ENCODE measurements around the gene SP110.
"Not testable (repeated sequence)": the region's sequence is repeated elsewhere in the genome, so short reads cannot be mapped to it uniquely, and the experiment has no call there.

SP110 gene

DNA sequence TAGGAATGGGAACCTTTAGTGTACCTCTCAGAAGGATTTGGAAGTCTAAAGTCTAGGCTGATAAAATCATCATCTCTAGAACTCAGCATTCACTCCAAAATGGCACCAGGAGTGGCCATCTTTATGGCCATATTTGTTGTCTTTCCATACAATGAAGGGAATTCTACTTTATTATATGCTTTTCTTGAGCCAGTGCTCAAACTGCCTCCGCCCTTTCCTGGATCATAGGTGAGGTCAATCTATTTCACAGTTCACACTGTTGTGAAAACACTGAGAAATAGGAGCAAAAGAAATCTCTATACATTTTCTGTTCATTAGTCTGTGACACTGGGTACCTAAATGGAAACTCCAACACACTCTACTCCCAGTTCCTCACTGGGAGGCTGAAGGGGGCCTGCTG, 55.6 kb downstream of the SP110 start:
- no peak for DNase-seq

DNA sequence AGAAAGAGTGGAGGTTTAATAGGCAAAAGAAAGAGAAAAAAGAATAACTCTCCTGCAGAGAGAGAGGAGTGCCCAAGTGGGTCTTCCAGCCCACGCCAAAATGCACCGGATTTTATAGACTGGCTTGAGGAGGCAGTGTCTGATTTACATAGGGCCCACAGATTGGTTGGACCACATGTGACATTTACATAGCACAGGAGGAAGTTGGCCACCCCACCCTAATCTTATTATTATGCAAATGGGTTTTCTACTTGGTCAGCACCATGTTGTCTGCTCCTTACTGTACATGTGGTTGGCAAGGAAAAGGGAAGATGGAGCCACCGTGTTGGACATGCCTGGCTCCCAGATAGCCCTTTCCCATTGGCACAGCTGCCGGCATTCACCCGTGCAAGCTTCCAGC, 56.8 kb downstream of the SP110 start:
- DNase-seq: no peak

DNA sequence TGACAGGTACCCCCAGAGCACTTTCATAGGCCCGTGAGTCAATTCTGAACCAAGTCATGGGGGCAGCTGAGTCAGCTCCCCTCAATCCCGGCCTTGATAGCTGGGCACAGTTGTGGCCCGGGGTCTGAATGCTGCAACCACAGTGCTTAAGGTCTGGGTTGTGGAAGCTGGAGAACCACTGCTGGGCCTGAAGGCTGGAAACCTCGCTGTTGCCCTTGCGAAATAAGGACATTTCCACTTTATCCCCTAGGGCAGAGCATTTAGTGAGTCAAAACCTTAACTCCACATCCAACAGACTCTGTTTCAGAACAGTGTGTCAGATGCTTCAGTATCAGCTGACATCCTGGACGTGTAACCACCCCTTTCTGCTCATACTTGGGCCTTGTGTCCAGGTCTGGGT, 58.6 kb downstream of the SP110 start:
- peak; percentile 23 for DNase-seq

DNA sequence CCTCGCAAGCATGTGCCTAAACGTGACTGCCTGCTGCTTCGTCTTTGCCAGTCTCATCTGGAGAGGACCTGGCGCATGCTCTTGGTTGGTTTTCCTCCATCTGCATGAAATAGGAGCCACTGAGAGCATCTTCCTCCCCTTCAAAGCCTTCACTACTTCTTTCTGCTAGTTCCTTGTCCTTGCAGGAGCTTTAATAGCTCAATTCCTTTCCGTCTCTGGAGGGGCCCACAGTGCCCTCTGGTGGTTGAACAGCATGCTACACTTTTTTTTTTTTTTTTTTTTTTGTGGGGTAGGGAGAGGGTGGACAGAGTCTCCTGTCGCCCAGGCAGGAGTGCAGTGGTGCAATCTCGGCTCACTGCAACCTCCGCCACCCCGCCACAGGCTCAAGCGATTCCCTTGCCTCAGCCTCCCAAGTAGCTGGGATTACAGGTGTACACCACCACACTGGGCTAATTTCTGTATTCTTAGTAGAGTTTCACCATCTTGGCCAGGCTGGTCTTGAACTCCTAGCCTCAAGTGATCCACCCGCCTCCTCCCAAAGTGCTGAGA, 59.6 kb downstream of the SP110 start:
- no peak for DNase-seq

DNA sequence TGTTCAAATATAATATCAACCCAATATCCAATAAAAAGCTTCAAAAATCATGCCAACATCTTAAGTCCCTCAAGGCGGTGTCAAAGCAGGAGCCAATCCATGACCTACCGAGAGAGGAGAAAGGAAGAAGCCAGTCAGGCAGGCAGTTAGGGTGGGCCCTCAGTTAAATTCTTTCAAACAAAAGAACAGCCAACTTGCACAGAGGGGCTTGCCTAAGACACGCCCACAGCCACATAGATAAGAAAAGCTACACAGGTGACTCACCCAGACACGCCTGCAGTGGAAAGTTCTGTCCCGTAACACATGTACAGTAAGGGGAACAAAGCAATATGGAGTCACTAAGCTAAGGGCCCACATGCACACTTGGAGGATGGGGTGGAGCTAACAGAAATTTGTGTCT, 61.3 kb downstream of the SP110 start:
- no peak for DNase-seq

DNA sequence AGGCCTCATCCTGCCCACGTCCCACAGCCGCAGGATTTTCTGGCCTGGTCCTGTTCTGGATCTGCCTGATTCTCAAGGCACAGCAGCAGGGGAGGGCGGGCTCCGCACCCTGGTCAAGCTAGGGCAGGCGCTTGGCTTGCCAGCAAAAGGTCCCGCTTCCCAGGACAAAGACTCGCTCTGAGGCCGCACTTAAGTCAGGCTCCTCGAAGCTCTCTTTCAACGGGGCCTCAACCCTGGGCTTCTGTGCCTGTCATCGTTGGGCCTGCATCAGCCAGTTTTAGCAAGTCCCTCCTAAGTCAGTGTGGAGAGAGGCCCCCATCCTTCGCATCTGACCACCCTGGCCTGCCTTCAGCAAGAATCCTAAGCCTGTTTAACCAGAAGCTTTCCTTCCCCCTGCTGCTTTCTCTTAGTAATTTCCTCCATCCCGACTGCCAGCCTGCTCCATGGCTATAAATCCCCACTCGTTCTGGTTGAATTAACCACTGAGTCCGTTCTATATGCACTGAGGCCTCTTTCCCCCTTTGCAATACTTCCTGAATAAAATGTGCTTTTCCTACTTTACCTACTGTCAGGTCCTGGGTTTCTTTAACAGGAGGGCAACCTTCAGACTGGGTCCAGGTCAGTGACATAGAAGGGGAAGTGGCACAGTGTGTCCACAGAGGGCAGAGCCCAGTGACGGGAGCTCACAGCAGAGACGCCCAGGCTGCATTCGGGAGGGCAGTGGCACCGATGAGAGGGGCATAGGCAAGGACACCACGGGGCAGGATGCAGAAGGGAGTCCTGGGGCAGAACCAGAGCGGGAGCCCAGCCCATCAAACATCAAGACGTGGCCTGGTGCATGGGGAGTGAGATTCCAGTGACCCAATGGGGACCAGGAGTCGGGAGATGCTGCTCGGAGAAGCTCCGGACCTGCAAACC, 62.7 kb downstream of the SP110 start:
- DNase-seq: no peak

DNA sequence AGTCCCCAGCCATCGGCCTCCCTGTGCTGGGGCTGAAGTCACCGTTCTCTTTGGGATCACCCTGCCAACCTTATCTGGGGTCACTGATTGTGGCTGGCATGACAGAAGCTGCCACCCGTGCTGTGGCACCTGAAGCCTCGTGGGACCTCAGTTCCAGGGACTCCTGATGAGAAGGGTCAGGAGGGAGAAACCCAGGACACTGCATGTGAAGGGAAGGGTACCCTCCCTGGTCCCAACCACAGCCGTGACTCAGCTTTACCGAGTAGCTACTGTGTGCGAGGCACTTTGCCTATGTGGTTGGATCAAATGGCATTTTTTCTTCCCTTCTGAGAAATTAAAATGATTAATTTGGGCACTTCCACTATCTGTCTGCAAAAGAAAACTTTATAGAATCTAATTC, 64.4 kb downstream of the SP110 start:
- DNase-seq: no peak

DNA sequence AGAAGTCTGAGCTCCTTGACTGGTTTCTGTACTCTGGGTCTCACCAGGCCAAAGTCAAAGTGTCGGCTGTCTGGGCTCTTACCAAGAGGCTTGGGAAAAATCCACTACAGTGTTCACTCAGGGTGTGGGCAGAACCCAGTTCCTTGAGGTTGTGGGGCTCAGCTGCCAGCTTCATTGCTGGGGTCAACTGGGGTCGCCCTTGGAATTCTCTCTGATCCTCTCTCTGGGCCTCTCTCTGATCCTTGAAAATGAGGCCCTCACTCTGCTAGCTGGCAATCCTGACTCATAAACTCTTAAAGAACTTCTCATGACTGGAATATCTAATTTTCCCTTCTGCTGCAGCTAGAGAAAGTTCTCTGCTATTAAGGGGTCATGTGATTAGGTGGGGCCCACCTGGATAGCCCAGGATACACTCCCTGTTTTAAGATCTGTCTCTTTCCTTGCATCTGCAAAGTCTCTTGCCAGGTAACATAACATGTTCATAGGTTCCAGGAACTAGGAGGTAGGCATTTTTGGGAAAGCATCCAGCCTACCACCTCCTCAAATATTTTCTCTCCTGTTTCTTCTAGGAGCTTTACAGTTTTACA, 66.3 kb downstream of the SP110 start:
- no peak for DNase-seq

DNA sequence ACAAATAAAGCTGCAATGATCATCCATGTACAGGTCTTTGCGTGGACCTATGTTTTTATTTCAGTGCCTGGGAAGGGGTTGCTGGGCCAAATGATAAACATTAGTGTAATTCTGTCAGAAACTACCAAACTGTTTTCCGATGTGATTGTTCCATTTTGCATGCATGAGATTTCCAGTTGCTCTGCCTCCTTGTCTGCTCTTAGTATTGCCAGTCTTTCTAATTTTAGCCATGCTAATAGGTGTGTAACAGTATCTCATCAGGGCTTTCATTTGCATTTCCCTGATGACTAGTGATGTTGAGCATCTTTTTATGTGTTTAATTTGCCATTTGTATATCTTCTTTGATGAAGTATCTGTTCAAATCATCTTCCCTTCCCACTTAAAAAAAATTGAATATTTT, 67.5 kb downstream of the SP110 start:
- DNase-seq: no peak

DNA sequence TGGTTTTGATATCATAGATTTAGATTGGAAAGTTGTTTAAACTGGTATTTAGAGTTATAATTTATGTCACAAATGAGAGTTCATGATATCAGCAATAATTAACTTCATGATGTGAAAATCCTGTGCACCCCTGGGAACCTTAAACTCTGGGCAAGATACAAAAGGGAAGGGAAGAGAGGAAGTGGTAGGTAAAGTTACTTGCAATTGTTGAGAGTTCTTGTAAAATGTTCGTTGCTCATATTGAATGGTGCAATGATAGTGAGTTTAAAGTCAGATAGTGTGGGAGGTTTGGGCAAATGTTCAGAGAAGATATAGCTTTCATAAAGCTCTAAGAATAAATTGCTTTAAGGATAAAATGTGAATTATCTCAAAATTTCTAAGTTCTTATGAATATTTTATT, 75.4 kb downstream of the SP110 start:
- DNase-seq: no peak

DNA sequence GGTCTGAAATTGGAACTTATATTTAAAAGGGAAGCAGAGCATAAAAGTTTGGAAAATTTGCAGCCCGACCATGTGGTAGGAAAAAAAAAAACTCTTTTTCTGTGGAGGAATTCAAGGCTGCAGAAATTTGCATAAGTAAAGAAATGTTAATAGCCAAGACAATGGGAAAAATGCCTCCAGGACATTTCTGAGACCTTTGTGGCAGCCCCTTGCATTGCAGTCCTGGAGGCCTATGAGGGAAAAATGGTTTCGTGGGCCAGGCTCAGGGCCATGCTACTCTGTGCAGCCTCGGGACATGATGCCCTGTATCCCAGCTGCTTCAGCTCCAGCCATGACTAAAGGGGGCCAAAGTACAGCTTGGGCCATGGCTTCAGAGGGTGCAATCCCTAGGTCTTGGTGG, 79.1 kb downstream of the SP110 start:
- DNase-seq: no peak

DNA sequence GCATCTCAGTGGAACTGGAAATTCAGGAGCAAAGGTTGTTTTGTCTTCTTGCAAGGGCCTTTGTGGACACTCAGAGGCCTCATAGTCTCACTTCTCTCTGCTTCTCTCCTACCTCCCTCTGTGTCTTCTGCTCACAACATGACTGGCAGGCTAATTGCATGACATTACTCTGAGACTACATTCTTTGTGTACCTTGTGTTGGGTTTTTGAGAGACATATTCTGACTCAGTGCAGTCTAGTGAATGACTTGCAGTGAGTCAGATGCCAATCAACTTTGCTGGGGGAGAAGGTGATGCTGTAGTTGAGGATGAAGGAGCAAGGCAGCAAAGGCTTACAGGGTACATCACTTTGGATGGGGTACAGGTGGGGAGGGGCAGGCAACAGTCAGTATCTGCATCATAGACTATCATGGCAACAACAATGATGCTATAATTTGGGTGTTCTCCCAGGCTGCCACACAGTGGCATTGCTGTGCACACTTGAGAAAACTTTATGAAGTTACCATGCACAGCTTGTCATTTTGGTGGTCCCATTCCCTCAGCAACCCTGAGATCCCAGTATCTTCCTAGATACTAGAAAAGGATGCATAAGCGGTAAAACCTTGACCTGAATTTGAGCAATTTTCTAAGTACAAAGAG, 81.8 kb downstream of the SP110 start:
- no peak for DNase-seq

DNA sequence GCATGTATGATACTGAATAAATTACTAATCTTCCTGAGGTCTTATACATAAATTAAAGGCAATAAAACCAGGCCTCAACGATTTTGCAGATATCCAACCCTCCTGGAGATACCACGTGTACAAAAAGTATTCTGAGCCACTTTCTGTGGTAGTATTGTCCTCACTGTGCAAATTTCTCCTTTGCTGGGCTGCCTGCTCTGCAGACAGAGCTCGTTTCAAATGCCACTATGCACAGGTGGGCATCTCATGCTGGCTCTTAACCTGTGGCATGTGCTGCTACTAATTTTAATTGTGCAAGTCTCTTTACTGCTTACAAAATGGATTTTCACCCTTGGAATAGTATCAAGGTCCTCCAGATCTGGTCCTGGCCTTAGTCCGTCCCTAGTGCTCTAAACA, 84.7 kb downstream of the SP110 start:
- no peak for DNase-seq

DNA sequence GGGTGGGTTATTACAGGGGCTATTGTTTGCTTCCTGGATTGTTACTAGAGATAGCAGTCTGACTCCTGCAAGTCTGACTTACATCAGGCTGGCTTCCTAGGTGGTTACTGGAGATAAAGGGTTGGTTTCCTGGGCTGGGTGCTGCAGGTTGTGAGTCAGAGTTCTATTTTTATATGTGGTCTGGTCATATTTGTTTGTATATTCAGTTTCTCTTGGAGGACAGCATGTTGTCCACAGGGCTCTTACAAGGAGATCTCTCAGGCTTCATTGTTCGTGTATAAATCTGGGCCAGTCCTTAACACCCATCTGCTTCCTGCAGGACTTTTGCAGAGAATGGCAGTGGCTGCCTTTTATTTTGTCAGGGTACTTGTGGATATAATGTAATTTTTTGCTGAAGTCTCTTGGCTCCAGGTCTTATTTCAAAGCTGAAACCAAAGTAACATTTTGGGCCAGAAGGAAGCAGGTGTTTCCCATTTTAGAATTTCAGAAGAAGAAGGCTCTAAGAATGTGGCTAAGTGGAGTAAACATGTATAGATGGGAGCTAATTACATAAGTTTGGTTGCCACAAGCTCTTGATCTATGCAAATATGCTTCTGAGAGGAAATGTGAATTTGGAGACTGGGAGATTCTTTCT, 85.2 kb downstream of the SP110 start:
- DNase-seq: no peak

DNA sequence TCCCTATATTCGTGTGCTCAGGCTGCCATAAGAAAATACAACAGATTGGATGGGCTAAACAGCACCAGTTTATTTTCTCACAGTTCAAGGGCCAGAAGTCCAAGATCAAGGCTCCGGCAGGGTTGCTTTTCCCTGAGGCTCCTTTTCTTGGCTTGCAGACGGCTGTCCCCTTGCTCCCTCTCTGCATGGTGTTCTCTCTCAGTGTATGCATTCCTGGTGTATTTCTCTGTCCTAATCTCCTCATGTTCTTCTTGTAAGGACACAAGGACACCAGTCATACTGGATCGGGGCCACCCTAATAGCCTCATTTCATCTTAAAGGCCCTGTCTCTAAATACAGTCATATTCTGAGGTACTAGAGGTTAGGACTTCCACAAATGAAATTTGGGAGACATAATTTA, 88.4 kb downstream of the SP110 start:
- DNase-seq: no peak

DNA sequence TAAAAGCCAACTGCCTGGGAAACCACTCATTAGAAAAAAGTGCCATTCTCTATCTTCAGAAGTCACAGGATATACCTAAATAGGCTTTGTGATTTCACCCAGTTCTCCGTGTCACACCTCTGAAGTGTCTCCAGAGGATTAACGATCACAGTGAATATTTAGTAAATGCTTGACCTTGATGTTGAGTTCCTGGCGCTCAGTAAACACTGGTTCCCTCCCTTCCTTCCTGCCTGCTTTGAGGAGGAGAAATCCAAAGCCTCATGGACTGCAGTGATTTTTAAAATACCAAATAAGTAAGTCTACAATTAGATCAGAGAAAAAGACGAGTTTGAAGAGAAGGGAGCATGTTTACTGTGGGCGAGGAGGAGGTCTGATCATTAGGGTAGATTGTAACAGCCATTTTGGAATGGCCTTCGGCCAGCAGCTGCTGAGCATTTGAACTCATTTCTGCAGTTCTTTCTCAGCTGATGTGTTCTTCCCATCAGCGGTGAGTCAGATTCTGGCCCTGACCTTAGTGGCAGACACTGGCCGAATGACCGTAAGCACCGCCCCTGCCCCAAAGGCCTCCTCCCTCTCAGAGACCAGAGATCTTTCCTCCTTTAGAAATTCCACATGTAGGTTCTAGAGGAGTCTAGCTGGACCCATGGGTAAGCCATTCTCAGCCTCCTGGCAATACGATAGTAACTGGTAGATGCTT, 89.0 kb downstream of the SP110 start:
- no peak for DNase-seq

DNA sequence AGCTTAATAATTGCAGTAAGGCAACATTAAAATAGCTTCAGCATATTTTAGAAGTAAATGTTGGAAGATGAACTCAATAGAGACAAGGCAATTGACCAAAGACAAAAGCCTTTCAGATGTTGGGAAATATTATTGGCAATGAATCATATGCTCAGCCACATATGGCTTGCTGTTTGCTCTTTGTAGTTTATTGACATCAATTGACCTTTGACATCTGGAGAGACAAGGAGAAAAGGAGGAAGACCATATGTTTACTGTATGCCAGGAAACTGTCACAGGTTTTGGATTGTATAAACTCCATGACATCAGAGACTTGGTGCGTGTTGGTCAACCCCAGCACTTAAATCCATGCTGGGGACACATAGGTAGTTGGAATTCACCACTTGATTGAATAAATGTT, 90.4 kb downstream of the SP110 start:
- no peak for DNase-seq

DNA sequence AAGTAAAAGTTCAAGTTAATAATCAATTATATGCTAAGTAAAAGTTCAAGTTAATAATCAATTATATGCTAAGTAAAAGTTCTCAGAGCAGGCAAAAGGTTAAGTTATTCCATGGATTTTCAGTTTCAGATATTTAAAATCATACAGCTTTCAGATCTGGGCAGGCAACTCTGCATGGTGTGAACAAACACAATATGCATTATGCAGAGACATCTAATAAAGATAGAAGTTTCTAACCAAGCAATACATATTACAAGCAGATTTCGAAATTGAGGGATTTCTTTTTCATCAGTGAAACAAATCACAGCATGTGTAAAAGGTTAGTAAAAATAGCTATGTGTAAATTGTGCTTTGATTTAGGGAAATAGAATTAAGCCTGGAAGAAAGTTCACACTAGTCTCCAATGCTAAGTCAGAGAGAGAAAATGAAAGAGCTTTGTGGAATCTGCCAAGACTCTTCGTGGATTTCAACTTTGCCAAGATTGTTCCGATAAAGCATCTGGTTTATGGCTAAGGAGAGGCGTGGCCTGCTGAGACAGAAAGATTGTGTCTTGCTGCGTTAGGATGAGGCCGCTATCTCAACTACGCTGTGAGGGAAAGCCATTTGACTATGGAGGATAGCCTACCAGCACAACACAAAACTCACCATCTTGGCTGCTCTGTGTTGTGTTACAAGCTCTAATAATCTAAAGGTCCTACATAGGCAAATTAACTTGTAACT, 91.0 kb downstream of the SP110 start:
- DNase-seq: no peak

DNA sequence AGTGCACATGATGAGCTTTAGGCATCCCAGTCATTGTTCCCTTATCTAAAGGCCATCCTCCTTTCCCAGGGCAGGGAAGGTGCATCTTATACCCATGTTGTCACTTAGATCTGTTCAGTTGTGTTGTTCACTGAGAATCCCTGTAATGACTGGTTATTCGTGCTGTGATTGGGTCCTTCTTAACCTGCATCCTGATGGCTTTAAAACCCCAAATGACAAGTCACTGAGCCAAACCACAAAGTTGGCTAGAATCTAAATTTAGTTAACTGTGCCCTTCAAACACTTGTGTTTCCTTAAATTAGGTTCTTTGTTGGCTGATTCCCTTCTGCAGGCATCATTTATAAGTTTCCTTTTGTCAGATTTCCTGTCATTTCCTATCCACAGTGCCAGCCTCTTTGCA, 92.6 kb downstream of the SP110 start:
- no peak for DNase-seq

DNA sequence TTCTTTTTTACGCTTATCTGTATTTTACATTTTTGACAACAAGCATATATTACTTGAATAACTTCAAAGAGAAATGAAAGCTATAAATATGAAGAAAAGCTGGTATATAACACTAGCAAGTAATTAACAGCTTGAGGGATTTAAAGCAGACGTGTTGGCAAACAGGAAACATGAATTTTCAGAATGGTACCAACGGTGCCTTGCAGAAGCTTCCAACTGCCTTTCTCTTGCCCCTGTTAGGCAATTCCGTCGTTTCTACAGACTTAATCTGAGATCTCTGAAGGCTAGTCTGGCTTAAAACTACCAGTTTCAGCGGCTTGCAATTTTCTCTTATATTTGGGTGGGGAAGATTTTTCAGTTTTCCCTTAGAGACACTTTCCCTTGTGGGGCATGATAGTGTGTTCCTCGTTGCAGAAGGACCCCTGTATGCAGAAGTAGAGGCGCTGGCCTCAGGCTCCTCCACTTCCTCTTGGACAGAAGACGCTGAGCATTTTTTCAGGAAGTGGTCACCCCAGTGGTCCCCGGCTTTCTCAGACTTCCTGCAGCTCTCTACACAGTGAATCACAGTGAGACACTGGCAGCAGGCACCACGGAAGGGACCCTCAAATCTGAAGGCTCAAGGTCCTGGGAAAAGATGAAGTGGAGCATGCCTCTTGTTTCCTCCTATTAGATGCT, 94.9 kb downstream of the SP110 start:
- DNase-seq: no peak

DNA sequence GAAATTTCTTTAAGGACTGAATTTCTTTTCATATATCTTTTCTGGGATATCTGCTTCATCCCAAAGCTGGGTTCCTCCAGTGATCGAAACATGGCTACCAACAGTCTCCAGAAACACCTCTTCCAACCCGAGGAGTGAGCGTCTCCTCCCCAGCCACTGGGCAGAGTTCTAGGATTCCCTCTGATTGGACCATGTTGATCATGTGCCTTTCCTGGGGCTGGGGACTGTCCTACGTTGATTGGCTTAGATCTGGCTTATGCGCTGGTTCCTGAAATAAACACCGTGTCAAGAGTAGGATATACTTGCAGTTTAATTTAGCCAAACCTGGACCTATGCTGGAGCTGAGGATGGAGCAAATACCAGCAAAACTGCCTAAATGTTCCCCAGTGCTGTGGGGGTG, 95.5 kb downstream of the SP110 start:
- no peak for DNase-seq

DNA sequence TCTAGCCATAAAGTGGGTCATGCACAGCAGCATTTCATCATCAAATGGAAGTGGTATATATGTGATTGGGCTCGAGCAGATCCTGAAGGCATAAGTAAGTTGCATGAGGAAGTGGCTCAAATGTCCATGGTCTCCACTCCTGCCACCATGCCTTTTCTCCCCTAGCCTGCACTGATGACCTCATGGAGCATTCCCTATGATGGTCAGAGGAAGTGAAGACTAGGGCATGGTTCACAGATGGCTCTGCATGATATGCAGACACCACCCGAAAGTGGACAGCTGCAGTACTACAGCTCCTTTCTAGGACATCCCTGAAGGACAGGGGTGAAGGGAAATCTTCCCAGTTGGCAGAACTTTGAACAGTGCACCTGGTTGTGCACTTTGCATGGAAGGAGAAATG, 99.4 kb downstream of the SP110 start:
- DNase-seq: not testable (repeated sequence)

Data from GOT3 (cell line).